H1 (cell line): ENCODE data around the gene NEGR1. TPM values are rescaled to one million over a fixed set of nuclear protein-coding genes. Genes with fewer than 3 reads are reported as not detected.

ENCODE experiments used
- CTCF ChIA-PET: fragments of 300-600 bp; sonication (Branson Sonifier 250); formaldehyde crosslinking; loops from one replicate; lab custom pipeline; 2021; ENCODE audit not compliant: partially characterized antibody; lab: Charles Lee
- POLR2A ChIA-PET: fragments of 300-600 bp; sonication (Branson Sonifier 250); formaldehyde crosslinking; loops from one replicate; lab custom pipeline; 2021; ENCODE audit warnings: inconsistent platforms; ENCODE audit not compliant: partially characterized antibody; lab: Charles Lee
- DNase-seq, 2 experiments: peaks; one replicate each; pipeline versions ENCODE4 v3.0.0 to v3.0.0-alpha.2; 2010 to 2022; ENCODE audit warnings: low spot score in 2 of 2, low read depth in 1 of 2, mixed read lengths in 1 of 2
- FAIRE-seq: peaks from 2 replicates; lab custom pipeline; 2011; peaks lifted over from hg19 to GRCh38; lab: Jason Lieb, UNC
- H2AFZ ChIP-seq: 2 replicates; pipeline ENCODE4 v1.8.1; 2012; ENCODE audit warnings: low read length, inconsistent platforms
- H2AK5ac ChIP-seq: 2 replicates; pipeline ENCODE4 v1.6.1; 2013; ENCODE audit warnings: low read depth, low read length
- H2BK120ac ChIP-seq: replicated peaks from 2 replicates; pipeline ENCODE3; 2013; ENCODE audit warnings: low read depth, low read length, inconsistent platforms
- H2BK12ac ChIP-seq: 2 replicates; pipeline ENCODE4 v1.6.1; 2013; ENCODE audit warnings: low read depth, low read length
- H2BK15ac ChIP-seq: 2 replicates; pipeline ENCODE4 v1.6.1; 2013; ENCODE audit warnings: low read length
- H2BK20ac ChIP-seq: 2 replicates; pipeline ENCODE4 v1.6.1; 2013; ENCODE audit warnings: low read length
- H2BK5ac ChIP-seq: 2 replicates; pipeline ENCODE4 v1.6.1; 2013; ENCODE audit warnings: low read depth, low read length
- H3K14ac ChIP-seq: 2 replicates; pipeline ENCODE4 v1.6.1; 2013; ENCODE audit warnings: inconsistent platforms; ENCODE audit not compliant: insufficient read length
- H3K18ac ChIP-seq: 2 replicates; pipeline ENCODE4 v1.6.1; 2013; ENCODE audit warnings: low read length; ENCODE audit errors: extremely low read depth
- H3K23ac ChIP-seq: 2 replicates; pipeline ENCODE4 v1.6.1; 2013; ENCODE audit warnings: inconsistent platforms; ENCODE audit not compliant: insufficient read length
- H3K23me2 ChIP-seq: 2 replicates; pipeline ENCODE4 v1.6.1; 2013; ENCODE audit warnings: low read depth, low read length
- H3K27ac ChIP-seq: 2 replicates; pipeline ENCODE4 v1.6.1; 2011; ENCODE audit warnings: low read depth, low read length, inconsistent platforms
- H3K27me3 ChIP-seq, 4 experiments: replicated peaks in 1 of 4; 1 replicate in 1 of 4; 2 replicates in 3 of 4; pipeline versions ENCODE4 v1.6.1 to v1.8.1; 2011 to 2013; ENCODE audit warnings: low read length in 3 of 4, mild to moderate bottlenecking in 3 of 4, inconsistent platforms in 2 of 4, mixed read lengths in 2 of 4, moderate library complexity in 1 of 4; ENCODE audit not compliant: control insufficient read depth in 3 of 4, insufficient read depth in 3 of 4; ENCODE audit errors: extremely low read depth in 1 of 4
- H3K36me3 ChIP-seq, 4 experiments: 2 replicates each; pipeline versions ENCODE4 v1.6.1 to v1.8.1; 2011 to 2013; ENCODE audit warnings: mild to moderate bottlenecking in 4 of 4, low read length in 3 of 4, moderate library complexity in 2 of 4, control low read depth in 1 of 4, inconsistent platforms in 1 of 4; ENCODE audit not compliant: insufficient read depth in 4 of 4, control insufficient read depth in 2 of 4
- H3K4ac ChIP-seq: replicated peaks from 2 replicates; pipeline ENCODE3; 2013; ENCODE audit warnings: low read length, low read depth, mixed read lengths, inconsistent platforms; ENCODE audit not compliant: insufficient read length
- H3K4me1 ChIP-seq, 4 experiments: replicated peaks in 1 of 4; 1 replicate in 1 of 4; 2 replicates in 3 of 4; pipeline versions ENCODE4 v1.6.1 to v1.8.1; 2011 to 2013; ENCODE audit warnings: low read length in 3 of 4, inconsistent platforms in 2 of 4, mixed read lengths in 1 of 4; ENCODE audit not compliant: insufficient read depth in 4 of 4, control insufficient read depth in 3 of 4
- H3K4me2 ChIP-seq, 2 experiments: 2 replicates each; pipeline versions ENCODE4 v1.6.1 to v1.8.1; 2011 to 2013; ENCODE audit warnings: low read depth in 2 of 2, low read length in 2 of 2, control low read depth in 1 of 2, inconsistent platforms in 1 of 2, mild to moderate bottlenecking in 1 of 2; ENCODE audit not compliant: insufficient read depth in 1 of 2
- H3K4me3 ChIP-seq, 4 experiments: fragments of 200-600, 300-600 bp in 1 of 4; sonication (generic), shearing (Covaris generic), sonication (Bioruptor Twin) in 1 of 4; 2 replicates each; pipeline versions ENCODE4 v1.5.1 to v1.8.1; 2011 to 2016; ENCODE audit warnings: low read length in 4 of 4, low read depth in 3 of 4, control low read depth in 2 of 4, inconsistent platforms in 2 of 4, mild to moderate bottlenecking in 2 of 4, mixed read lengths in 1 of 4, moderate library complexity in 1 of 4; ENCODE audit not compliant: insufficient read depth in 2 of 4; ENCODE audit errors: extremely low read depth in 1 of 4
- H3K56ac ChIP-seq: replicated peaks from 2 replicates; pipeline ENCODE3; 2013; ENCODE audit warnings: low read depth, mild to moderate bottlenecking, mixed read lengths, low read length, inconsistent platforms; ENCODE audit not compliant: insufficient read length
- H3K79me1 ChIP-seq: 2 replicates; pipeline ENCODE4 v1.6.1; 2013; ENCODE audit warnings: low read depth, low read length, control low read depth
- H3K79me2 ChIP-seq, 2 experiments: 2 replicates each; pipeline versions ENCODE4 v1.6.1 to v1.8.1; 2012 to 2013; ENCODE audit warnings: low read length in 2 of 2, mild to moderate bottlenecking in 2 of 2, inconsistent platforms in 1 of 2; ENCODE audit not compliant: insufficient read depth in 2 of 2, control insufficient read depth in 1 of 2
- H3K9ac ChIP-seq, 4 experiments: replicated peaks in 1 of 4; 1 replicate in 1 of 4; 2 replicates in 3 of 4; pipeline versions ENCODE4 v1.6.1 to v1.8.1; 2011 to 2013; ENCODE audit warnings: low read depth in 3 of 4, low read length in 3 of 4, control low read depth in 2 of 4, mild to moderate bottlenecking in 2 of 4, moderate library complexity in 2 of 4, inconsistent platforms in 1 of 4; ENCODE audit errors: extremely low read depth in 1 of 4
- H3K9me3 ChIP-seq, 2 experiments: 2 replicates each; pipeline versions ENCODE4 v1.6.1 to v1.8.1; 2012 to 2013; ENCODE audit warnings: mild to moderate bottlenecking in 2 of 2, moderate library complexity in 2 of 2, control low read depth in 1 of 2, inconsistent platforms in 1 of 2, low read depth in 1 of 2, low read length in 1 of 2, mixed read lengths in 1 of 2; ENCODE audit not compliant: insufficient read depth in 2 of 2
- H4K20me1 ChIP-seq, 2 experiments: replicated peaks in 1 of 2; 2 replicates each; pipeline versions ENCODE3 to v1.8.1; 2011 to 2013; ENCODE audit warnings: inconsistent platforms in 2 of 2, low read length in 2 of 2, mild to moderate bottlenecking in 1 of 2; ENCODE audit not compliant: insufficient read depth in 2 of 2, control insufficient read depth in 1 of 2
- H4K5ac ChIP-seq: 2 replicates; pipeline ENCODE4 v1.6.1; 2013; ENCODE audit warnings: low read length, low read depth, mixed read lengths, inconsistent platforms; ENCODE audit not compliant: insufficient read length
- H4K8ac ChIP-seq: 2 replicates; pipeline ENCODE4 v1.8.0; 2013; ENCODE audit warnings: mild to moderate bottlenecking, moderate library complexity, low read length, inconsistent platforms; ENCODE audit not compliant: insufficient read depth; ENCODE audit errors: extremely low read depth
- H4K91ac ChIP-seq: replicated peaks from 2 replicates; pipeline ENCODE3; 2013; ENCODE audit warnings: low read length, mixed read lengths, inconsistent platforms; ENCODE audit not compliant: insufficient read length
- ASH2L ChIP-seq: fragments of 200-600, 300-600 bp; sonication (generic); IDR thresholded peaks from one replicate; pipeline ENCODE4 v1.7.1; 2017; ENCODE audit warnings: low read length
- CTBP2 ChIP-seq: IDR thresholded peaks from 2 replicates; pipeline ENCODE4 v1.7.0; 2011; ENCODE audit warnings: borderline replicate concordance, mild to moderate bottlenecking, moderate library complexity, mixed read lengths, low read length; ENCODE audit not compliant: insufficient read depth, insufficient read length
- FOSL1 ChIP-seq: IDR thresholded peaks from 2 replicates; pipeline ENCODE4 v1.6.1; 2011; ENCODE audit warnings: mild to moderate bottlenecking, low read depth, low read length, moderate library complexity; ENCODE audit not compliant: insufficient read depth
- WGBS, 2 experiments: shearing (Covaris generic) in 1 of 2; methylation state at CpG; one replicate each; pipeline versions ENCODE4 v1.1.6 to v1.1.7; 2013 to 2015; ENCODE audit warnings: low lambda C conversion rate in 2 of 2, mixed read lengths in 2 of 2, inconsistent platforms in 1 of 2, low coverage in 1 of 2, missing lambda C conversion rate in 1 of 2; ENCODE audit not compliant: insufficient replicate concordance in 2 of 2, insufficient coverage in 1 of 2, insufficient read length in 1 of 2; ENCODE audit errors: extremely low coverage in 1 of 2, missing lambda C conversion rate in 1 of 2; 5-methylcytosine and 5-hydroxymethylcytosine counted together
- polyA plus RNA-seq, 7 experiments: library from polyadenylated mRNA; depleted of rRNA in 3 of 7; stranded (reverse) in 5 of 7; unstranded in 2 of 7; fragments of >200 nt in 5 of 7; fragments of 200-250 nt in 2 of 7; gene quantifications; 1 replicate in 5 of 7; 2 replicates in 1 of 7; 4 replicates in 1 of 7; pipeline versions ENCODE4 v1.2.1 to v1.2.3, GENCODE V29; 2011 to 2013; ENCODE audit warnings: missing spikeins in 2 of 7, mixed read lengths in 2 of 7
- total RNA-seq: library from RNA; stranded (reverse); fragmentation: NEBNext Ultra II Directional; extraction: Animal tissue kit (Norgen Biotek cat#: 25700); gene quantifications from 2 replicates; pipeline ENCODE4 v1.2.1, GENCODE V29; 2021

The NEGR1 gene
- total and polyA plus RNA-seq, 2 of the 8 experiments (the other 6 are each of a cell fraction or from before 2014, with no cell fraction given) = 0.71 to 1.3 TPM

DNA sequence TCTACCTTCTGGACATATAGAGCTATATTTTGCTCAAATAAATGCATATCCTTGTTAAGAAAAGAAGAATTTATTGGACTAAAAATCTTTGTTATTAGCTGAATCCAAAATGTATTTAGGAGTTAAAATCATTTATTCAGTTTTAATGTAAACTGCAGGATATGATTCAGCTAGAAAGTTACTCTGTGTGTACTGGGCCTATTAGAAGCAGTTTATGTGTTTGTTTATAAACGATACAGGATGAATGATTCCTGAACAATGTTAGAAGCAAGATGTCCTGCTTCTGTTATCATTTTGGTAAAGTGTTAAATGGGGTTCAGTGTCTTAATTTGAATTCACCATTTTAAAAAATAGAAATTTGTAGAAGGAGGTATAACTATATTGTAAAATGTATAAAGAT lies 652.3 kb downstream of the NEGR1 start:
- Histone ChIP-seq H3K36me3 (no peaks in the 10 kb centered on the region), H3K23me2 (no peaks in the 10 kb centered on the region), H3K4me1 (no peaks in the 10 kb centered on the region), H3K9me3 (peaks cover 0 to 3% of the 10 kb centered on the region in 2 experiments; a peak in 1 of 4 replicates), H2AFZ (no peak overlapping the region), H3K9ac (no peak overlapping the region), H2BK5ac (no peak overlapping the region), H4K8ac (no peak overlapping the region), H3K4me2 (no peak overlapping the region), H3K14ac (no peak overlapping the region), H3K4me3 (no peak overlapping the region), H2BK12ac (no peak overlapping the region), H3K27ac (no peak overlapping the region), H3K79me2 (no peaks in the 10 kb centered on the region), H3K18ac (no peak overlapping the region), H4K20me1 (no peaks in the 10 kb centered on the region), H4K91ac (no peak overlapping the region), H3K79me1 (no peaks in the 10 kb centered on the region), H3K56ac (no peak overlapping the region), H2BK15ac (no peak overlapping the region), H2BK20ac (no peak overlapping the region), H2AK5ac (no peak overlapping the region), H3K4ac (no peak overlapping the region), H2BK120ac (no peak overlapping the region), H3K27me3 (no peaks in the 10 kb centered on the region), H4K5ac (no peak overlapping the region), H3K23ac (no peak overlapping the region)
- no peak for FAIRE-seq
- ChIA-PET CTCF (no interaction called here), POLR2A (no interaction called here)
- DNase-seq = no peak
- 85% methylated on average over 1 of the region's 1 CpG; no CpG with 5 or more reads in 1 of the 2 experiments for WGBS, 2 experiments
- TF ChIP-seq ASH2L (no peak), FOSL1 (no peak), CTBP2 (no peak)
